Measurements from ENCODE around the gene KCNT1.

Gene KCNT1

DNA sequence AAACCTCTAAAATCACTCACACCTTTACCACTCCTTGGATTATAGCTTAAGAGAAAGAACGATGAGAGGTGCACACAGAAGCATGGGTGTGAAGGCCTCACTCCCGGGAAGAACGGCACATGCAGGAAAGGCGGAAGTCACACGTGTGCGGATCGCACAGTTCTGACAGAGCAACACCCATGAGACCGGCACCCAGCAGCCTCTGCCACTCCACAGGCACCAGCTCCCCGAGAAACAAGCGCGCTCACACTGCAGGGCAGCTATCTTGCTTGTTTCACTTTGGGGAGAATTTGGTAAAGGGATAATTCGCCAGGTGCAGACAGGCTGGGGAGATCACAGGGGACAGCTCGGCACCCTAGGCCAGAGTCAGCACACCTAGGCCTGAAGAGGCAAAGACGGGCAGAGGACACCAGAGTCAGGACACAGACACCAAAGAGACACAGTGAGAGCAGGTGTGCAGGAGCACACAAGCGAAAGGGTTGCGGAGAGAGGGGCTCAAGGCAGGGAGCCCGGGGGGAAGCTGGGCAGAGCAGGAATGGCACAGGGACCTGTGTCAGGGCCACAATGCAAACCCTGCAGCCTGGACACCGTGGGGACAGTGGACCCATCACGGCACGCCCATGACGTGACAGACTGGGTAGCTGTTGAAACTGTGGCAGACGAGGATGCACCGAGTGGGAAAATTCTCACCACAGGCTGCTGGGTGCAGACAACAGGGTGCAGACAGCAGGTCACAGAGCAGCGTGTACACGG lies 123.6 kb downstream of the KCNT1 start:
- no peak for DNase-seq

DNA sequence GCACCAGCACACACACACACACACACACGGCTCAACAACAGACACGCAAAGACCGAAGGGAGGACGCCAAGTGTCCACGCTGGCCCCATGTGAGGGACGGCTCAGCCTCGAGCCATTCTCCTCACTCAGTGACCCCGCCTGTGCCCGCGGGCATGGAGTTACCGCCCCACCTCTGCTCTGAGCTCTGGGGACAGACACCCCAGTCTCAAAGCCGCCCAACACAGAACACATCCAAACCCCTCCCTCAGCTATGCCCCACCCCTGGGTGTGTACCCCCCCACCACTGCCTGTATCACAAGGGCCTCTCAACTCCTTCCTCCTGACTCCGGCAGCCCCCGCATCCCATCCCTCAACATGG lies 124.2 kb downstream of the KCNT1 start:
- no peak for DNase-seq

DNA sequence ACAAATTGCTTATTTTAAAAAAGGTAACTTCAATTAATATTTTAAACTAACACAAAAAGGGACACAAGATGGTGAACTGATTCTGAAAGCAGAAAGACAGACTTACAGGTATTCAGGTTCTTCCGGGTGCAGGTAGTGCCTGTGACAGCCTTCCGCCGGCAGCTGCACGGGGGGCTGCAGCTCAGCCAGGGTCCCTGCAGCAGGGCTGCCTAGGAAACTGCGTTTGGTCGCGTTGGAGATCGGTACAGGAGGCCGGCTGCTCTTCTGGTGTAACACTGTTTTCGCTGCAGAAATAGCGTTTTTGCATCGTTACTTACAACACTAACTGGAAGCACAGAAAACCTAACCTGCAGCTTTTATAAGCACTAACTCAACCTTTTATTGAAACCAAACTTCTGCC lies 125.3 kb downstream of the KCNT1 start:
- DNase-seq: no peak

DNA sequence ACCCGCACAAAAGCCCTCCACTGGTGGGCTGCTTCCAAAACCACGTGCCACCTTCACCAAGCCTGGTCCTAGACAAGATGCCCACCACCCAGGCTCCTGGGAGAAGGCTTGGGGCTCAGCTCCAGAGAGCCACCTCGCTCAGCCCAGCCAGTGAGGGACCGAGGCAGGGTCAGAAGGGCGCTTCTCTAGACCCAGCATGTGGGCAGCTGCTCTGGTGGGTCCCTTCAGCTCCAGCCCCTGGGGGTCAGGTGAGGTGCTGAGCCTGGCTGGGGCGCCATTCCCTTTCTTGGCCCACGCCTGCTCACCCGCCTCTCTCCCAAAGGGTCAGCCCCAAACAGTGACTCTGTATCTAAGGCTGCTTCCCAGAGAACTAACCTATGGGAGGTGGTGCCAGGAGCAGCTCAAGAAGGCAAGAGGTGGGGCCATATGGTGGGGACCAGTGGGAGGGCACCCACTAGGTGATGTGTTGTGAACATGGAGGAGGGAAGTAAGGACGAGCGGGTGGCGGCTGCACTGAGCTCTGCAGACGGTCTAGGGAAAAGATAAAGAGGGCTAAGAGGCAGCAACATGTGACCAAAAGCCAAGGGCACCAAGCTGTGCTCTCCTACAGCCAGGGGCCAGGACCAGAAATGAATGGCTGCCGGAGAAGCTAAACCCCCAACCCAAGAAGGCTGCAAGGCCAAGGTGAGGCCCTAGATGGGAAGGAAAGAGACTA lies 126.0 kb downstream of the KCNT1 start:
- DNase-seq: no peak

DNA sequence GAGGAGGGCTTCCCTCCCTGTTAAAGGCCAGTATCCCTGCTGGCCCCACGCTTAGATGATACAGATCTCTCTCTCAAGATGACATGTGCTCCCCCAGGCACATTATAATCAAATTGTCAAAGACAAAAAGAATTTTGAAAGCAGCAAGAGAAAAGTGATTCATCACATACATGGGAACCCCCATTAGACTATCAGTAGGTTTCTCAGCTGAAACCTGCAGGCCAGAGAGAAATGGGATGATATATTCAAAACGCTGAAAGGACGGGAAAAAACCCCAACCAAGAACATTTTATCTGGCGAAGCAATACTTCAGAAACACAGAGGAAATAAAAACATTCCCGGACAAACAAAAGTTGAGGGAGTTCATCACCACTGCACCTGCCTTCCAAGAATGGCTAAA lies 126.7 kb downstream of the KCNT1 start:
- DNase-seq: no peak

DNA sequence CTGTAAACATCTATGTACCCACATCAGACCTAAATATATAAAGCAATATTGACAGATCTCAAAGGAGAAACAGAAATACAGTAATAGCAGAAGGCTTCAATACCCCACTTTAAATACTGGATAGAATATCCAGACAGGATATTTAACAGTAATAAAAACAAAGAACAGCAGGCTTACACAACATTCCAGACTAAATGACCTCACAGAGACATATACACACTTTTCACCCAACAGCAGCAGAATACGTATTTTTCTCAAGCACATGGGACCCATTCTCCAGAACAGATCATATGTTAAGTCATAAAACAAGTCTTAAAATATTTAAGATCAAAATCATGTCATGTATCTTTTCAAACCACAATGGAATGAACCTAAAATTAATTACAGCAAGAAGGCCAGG lies 128.5 kb downstream of the KCNT1 start:
- DNase-seq: no peak

DNA sequence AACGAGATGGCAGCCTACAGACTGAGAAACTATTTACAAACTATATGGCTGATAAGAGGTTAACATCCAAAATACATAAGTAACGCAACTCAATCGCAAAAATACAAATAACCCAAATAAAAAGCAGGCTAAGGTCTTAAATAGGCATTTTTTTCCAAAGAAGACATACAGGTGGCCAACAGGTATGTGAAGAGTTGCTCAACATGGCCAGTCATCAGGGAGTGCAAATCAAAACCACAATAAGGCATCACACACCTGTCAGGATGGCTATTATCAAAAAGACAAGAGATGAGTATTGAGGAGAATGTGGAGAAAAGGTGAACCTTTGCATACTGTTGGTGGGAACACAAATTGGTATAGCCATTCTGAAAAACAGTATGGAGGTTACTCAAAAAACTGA lies 131.9 kb downstream of the KCNT1 start:
- no peak for DNase-seq

DNA sequence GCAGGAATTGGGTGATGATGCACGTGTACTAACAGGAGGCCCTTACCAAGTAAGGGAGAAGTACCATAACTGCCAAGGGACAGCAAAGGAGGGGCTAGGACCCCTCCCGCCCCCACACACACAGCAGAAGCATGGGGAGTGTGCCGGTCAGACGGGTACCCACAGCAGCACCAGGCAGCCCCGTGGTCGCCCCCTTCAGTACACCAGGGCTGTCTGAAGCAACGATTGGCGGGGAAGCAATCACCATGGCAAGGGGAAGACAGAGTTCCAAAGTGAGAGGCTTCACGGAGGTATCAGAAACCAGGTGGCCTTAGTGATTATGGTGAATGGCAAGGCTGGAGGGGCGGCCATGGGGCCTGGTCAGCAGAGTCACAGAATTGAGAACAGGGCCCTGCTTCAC lies 133.1 kb downstream of the KCNT1 start:
- no peak for DNase-seq

DNA sequence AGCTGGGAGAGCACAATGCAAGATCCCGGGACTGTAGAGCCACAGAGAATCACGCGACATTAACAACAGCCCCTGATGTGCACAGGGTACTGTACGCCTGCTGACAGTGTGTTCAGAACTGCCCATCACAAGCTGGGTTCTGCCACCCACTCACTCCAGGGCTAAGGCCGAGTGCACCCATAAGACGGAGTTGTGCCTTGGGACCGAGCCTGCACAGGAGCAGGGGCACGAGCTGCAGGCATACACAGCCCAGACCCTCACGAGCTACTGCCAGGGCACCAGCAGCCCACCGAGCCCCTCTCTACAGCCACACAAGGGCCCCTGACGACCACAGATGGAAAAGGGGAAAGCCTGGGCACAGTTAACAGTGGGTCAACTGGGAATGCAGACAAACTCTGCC lies 137.5 kb downstream of the KCNT1 start:
- no peak for DNase-seq

DNA sequence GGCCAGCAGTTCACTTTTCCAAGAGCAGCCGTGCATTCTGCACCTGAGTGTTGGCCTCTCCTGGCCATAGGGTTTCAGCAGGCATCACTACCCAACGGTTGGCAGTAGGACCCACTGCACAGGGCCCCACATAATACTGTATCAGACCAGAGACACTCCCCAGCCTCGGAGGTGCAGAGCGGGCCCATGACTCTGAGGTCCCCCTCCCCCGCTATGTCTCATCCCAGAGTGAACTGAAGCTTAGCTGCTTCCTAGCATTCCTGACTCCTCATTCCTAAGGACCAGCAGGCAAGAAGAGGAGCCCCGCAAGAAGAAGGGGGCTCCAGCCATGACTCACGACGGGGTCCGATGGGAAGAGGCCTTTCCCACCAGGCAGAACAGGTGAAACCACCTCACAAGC lies 138.1 kb downstream of the KCNT1 start:
- DNase-seq: no peak

DNA sequence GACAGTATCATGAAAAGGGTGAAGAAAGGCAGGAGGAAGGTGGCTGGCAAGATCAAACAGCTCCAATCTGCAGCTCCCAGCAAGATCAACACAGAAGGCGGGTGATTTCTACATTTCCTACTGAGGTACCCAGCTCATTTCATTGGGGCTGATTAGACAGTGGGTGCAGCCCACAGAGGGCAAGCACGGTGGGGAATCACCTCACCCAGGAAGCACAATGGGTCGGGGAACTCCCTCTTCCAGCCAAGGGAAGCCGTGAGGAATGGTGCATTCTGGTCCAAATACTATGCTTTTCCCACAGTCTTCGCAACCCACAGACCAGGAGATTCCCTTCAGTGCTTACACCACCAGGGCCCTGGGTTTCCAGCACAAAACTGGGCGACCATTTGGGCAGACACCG lies 138.6 kb downstream of the KCNT1 start:
- no peak for DNase-seq
